Astrocyte of the cerebellum (primary cell): ENCODE data around the gene RPL35.
"Not testable (repeated sequence)": the region's sequence is repeated elsewhere in the genome, so short reads cannot be mapped to it uniquely, and the experiment has no call there.

Experiments used
- DNase-seq: peaks from one replicate; pipeline ENCODE4 v3.0.0-alpha.2; 2011; ENCODE audit warnings: low read depth
- H3K4me3 ChIP-seq: 2 replicates; pipeline ENCODE4 v1.5.1; 2011; ENCODE audit warnings: mild to moderate bottlenecking, low read depth, low read length, moderate library complexity
- CTCF ChIP-seq: IDR thresholded peaks from 2 replicates; pipeline ENCODE4 v1.5.1; 2012; ENCODE audit warnings: low read length, low read depth, moderate library complexity, mild to moderate bottlenecking; ENCODE audit errors: missing control alignments
- in situ Hi-C: cut with HindIII; loops from 2 replicates; pipeline ENCODE4 v1.10.0; 2017; ENCODE audit warnings: low sequenced_read_pairs

Gene RPL35

GRCh38 chr9:124854161-124854560, 7.6 kb downstream of the RPL35 start:
- in situ Hi-C loops, result loop anchor here (5.0 kb wide), 1 partner anchor 82 kb away; the partner anchor contains the start of gene NR6A1
- DNase-seq, result no peak
- TF ChIP-seq CTCF, result no peak
- H3K4me3 ChIP-seq, result no peak overlapping the region

- no peak for TF ChIP-seq CTCF
- no peak for DNase-seq
- in situ Hi-C loops, result loop anchor here (5.0 kb wide), 1 partner anchor 81 kb away; the partner anchor contains the start of gene NR6A1
- H3K4me3 ChIP-seq, result peak overlapping the region; percentile 42
Observed at GRCh38 chr9:124853605-124854143, 8.1 kb downstream of the RPL35 start.

- peak within 1 kb of the TSS; percentile 42 for H3K4me3 ChIP-seq
- in situ Hi-C loops, result loop anchor here (5.0 kb wide), 1 partner anchor 81 kb away; the partner anchor contains the start of gene NR6A1
- peak; percentile 82 for TF ChIP-seq CTCF
- no peak for DNase-seq
Observed at GRCh38 chr9:124852829-124853531, 8.8 kb downstream of the RPL35 start, which contains the start of gene WDR38. Gene WDR38 (plus strand): TSS chr9:124853460. CDS start chr9:124853532, 72 bp downstream.

- no peak for DNase-seq
- no peak overlapping the region for H3K4me3 ChIP-seq
- in situ Hi-C loops, result loop anchor here (5.0 kb wide), 1 partner anchor 80 kb away; the partner anchor contains the start of gene NR6A1
- TF ChIP-seq CTCF, result no peak
Observed at GRCh38 chr9:124852121-124852828, 9.5 kb downstream of the RPL35 start.

GRCh38 chr9:124849801-124850200, 12.0 kb downstream of the RPL35 start:
- no peak for TF ChIP-seq CTCF
- no peak for DNase-seq
- H3K4me3 ChIP-seq, result no peak overlapping the region
- in situ Hi-C loops, result loop anchor here (5.0 kb wide), 1 partner anchor 78 kb away; the partner anchor contains the start of gene NR6A1

- no peak for TF ChIP-seq CTCF
- no peak for DNase-seq
- in situ Hi-C loops, result no loop called here
- no peak overlapping the region for H3K4me3 ChIP-seq
Observed at GRCh38 chr9:124846969-124847368, 14.8 kb downstream of the RPL35 start.

GRCh38 chr9:124846467-124846866, 15.3 kb downstream of the RPL35 start:
- DNase-seq, in situ Hi-C loops, H3K4me3 ChIP-seq: not testable (repeated sequence)
